Measurements from ENCODE around the gene MTHFR. TPM values are rescaled to one million over a fixed set of nuclear protein-coding genes. Genes with fewer than 3 reads are reported as not detected.

Gene MTHFR
- total and polyA plus RNA-seq, 2 of the 8 experiments (the other 6 are each of a cell fraction or from before 2014, with no cell fraction given) = 8.7 to 18.5 TPM

DNA sequence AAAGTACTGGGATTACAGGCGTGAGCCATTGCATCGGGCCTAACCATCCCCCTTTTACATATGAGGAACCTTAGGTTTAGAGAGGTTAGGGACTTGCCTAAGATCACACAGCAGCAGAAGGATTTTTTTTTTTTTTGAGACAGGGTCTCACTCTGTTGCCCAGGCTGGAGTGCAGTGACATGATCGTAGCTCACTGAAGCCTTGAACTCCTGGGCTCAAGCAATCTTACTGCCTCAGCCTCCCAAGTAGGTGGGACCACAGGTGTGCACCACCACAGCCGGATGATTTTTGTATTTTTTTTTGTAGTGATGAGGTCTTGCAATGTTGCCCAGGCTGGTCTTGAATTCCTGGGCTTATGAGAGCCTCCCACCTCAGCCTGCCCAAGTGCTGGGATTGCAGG, 46.0 kb downstream of the MTHFR start (continued):
- no peak for TF ChIP-seq CBX5 (IDR thresholded peaks at IDR 0.05; ENCODE audit: low read depth, low read length)

Data from H1 (cell line).